HG02610 (cell line): ENCODE results near the gene CHST11.
"Not testable (repeated sequence)": the region's sequence is repeated elsewhere in the genome, so short reads cannot be mapped to it uniquely, and the experiment has no call there.

Source experiments
- ATAC-seq: cut with Tn5 transposase; IDR thresholded peaks from one replicate; pipeline ENCODE4 v1.9.1; 2021; ENCODE audit warnings: mild to moderate bottlenecking, moderate library complexity; ENCODE audit not compliant: unreplicated experiment

Gene CHST11

DNA sequence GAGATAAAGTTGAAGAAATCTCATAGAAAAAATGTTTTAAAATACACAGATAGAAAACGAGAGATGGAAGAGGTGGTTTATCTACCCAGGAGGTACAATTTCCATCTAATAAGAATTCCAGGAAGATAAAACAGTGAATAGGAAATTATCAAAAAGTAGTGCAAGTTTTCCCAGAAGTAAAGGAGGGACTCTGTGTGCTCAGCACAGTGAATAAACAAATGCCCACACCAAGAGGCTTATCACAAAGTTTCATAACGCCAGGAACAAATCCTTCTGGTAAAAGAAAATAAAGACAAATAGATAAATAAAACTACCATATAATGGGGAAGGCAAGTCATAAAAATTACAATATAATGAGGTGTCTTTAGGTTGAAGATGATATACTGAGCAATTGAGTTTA lies 322.4 kb downstream of the CHST11 start:
- no peak for ATAC-seq

DNA sequence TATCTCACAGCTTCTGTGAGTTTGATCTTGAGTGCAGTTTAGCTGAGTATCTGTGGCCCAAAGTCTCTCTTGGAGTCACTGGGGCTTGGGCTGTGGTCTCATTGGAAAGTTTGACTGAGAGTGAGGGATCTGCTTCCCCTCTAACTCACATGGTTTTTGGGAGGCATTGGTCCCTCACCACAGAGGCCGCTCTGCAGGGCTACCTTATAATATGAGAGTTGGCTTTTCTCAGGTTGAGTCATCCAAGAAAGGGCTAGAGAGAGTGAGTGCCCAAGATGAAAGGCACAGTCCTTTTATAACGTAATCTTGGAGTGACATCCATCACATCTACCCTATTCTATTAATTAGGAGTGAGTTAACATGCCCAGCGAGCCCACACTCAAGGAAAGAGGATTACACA lies 325.5 kb downstream of the CHST11 start:
- ATAC-seq, result no peak

DNA sequence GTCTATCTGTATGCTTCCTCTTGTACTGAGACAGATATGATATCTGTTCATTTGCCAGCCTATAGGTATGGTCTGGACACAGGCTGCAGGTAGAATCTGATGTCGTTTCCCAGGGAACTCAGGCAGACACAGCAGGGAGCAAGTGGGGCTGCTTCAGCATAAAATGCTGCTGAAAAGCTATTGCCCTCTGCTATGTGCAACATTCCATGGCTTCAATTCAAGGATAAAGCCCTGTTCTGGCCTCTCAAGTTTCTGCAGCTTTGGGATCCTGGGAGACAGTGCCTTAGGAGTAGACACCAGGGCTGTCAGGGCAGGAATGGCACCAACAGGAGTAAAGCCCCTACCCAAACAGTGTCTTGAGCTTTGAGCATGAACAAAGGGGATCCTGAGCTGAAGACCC lies 327.8 kb downstream of the CHST11 start:
- no peak for ATAC-seq

DNA sequence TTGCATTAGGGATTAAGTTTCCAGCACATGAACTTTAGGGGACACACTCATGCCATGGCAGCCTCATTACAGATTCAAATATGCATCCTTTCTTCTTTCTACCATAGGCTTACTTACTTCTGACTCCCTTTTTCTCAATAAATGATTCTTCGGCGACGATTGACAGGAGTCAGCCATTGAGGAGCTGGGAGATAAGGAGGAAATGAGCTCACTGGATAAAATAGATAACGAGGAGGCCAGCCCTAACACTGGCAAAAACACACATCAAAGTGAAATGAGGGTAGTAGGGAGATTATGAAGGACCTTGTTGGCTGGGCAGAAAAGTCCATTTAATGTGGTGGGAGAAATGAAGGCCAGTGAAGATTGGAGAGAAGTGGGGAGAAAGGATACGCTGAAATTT lies 329.1 kb downstream of the CHST11 start:
- ATAC-seq, result no peak

DNA sequence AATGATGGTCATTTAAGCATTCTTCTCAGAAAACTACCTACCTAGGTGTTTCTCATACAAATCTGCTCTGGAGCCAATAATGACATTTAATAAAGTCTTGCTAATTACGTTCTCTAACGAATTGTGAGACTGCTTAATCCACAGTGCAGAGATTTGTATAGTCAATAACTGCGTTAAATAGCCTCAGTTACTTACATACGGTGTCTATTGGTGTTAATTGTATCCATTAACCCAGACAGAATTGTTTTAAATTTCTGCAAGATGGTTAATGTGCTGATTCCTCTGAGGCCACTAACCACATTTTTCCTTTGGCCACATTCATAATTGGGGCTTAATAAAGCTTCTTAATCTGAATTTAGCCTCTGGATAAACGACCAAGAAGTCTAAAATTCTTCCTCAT lies 329.6 kb downstream of the CHST11 start:
- no peak for ATAC-seq

DNA sequence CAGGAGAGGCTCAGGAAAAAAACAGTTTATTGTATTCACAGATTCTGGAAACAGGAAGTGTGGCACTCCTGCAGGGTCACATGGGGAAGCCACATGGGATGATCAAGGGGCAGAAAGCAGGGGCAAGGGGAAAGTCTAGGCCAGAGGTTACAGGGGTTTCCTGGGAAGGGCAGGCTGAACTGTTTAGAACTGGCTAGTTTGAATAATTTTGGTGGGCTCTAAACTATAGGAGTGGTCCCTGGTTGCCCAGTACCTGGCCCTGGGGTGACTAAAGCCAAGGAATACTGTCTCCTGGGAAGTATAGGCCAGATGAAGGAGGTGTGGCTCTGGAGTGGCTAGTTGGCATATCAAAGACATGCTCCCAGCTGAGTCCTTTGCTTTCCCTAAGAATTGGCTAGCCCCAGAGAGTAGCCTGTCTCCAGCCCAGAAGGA lies 332.1 kb downstream of the CHST11 start:
- no peak for ATAC-seq

DNA sequence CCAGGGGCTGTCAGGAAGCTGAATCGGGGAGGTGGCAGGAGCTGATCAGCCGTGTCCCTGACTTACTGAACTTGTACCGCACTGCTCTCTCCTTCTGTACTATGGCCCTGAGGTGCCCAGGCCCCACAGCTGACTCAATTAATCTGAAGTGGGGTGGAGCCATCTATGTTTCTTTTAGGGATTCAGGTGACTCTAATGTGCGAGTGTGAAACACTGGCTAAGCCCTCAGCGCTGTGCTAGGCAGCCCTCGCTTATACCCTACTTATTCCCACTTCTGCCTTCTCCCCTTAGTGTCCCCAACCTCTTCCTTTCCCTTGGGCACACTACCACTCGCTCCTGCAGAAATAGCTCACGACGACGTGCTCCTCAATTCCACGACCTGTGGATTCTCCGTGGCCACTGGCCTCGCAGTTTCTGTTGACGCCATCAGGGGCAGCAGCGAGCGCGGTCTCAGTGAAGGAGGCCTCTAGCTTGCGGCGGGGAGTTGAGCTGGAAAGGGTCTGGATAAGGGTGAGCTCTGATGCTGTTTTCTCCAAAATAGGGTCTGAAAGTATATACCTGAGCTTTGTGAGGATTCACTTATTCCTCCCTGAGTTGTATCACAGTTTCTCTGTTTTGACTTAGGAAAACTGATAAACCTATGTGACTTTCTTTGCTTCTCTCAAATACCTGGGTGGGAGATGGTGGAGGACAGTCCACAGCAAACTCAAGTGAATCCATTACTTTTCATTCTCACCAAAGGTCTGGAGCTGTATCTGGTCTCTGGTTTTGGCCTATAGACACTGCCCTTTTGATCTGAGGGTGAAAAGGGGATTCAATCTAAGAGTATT lies 333.8 kb downstream of the CHST11 start:
- no peak for ATAC-seq

DNA sequence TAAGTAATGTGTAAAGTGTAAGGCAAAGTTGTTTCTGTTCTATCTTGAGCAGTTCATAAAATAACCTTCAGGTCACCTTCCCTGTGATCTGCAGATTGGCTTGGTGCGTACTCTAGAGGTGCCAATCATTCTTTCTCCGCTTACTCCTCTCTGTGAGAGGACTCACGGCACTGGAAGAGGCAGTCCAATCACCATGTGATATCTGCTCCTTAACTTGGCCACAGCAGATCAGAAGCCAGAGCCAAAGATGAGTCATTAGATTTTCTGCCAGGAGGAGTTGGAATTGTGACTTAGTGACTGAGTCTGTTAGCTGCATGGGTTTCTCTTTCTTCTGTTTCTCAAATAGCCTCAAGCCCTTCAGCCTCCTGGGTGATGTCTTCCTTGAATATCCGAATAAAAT lies 335.8 kb downstream of the CHST11 start:
- ATAC-seq, result no peak

DNA sequence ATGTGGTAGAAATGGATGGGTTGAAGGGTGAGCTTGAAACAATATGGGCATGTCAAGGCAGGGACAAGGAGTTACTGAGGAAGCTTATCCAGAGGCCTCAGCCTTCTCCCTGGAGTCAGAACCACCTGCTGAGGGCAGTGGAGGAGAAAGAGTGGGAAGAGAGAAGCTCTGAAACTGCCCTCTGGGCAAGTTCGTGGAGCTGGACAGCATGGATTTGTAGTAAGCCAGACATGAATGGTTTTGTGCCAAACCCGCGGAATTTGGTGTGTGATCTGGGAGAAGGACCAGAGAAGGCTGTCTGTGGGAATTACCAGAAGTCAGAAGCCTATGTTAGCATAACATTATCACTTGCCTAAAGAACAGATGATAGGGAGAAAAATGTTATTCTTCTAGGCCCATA lies 336.5 kb downstream of the CHST11 start:
- no peak for ATAC-seq

DNA sequence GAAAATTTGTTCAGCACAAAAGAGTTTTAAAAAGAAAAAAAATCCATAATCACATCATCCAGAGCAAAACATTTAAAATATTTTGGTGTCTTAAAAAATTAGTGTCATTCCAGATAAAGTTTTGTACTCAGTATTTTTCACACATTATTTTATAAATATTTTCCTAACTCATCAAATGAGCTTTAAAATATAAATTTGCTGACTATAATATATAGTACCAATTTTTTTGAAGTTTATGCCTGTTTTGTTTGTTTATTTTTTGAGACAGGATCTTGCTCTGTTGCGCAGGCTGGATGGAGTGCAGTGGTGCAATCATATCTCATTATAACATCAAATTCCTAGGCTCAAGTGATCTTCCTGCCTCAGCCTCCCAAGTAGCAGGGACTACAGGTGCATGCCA lies 337.2 kb downstream of the CHST11 start:
- ATAC-seq, result no peak

DNA sequence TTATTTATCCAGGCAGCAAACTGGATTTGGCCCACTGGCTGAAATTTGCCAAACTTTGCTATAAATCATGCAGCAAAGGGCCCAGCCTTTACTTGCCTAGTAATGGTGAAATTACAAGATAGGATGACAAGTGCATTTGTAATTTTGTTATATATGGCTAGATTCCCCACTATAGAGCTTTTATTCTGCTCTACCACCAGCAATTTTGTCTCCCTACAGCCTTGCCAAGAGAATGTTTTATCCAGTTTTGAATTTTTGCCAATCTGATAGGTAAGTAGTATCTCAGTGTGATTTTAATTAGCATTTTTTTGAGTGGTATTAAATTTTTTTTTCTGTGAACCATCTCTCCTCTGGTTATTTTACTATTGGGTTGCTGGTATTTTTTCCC lies 339.7 kb downstream of the CHST11 start:
- ATAC-seq, result no peak

DNA sequence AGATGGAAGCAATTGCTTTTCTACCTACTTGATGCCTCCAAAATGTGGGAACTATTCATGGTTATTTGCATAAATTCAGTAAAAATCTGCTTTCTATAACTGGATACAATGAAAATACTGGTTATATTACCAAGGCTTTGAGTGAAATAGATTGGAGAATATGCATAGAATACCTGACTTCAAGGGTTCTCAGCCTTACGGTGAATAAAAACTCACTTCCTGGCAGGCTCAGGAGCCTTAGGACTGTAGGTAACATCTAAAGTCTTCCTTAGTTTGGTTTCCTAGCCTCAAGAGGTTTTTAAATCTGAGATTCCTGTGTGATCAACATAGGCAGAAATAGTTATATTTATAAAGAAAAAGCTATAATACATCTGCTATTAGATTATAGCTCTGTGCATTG lies 342.7 kb downstream of the CHST11 start:
- ATAC-seq, result no peak

DNA sequence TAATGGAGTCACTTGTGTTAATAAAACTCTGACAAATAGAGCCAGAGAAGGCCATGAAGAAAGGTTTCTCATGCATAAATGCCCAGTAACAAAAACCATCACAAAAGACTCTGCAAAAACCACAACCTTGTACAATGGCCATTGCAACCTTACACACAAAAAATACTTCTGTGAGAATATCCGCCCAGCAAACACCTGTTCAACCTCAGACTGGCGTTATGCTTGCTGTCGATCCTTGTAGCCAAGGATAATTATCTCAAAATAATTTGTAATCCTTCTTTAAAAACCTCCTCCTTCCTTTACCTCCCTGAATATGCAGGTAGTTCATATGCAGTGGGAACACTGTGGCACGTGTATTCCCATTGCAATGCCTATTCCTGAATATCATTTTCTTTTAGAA lies 344.3 kb downstream of the CHST11 start:
- no peak for ATAC-seq

DNA sequence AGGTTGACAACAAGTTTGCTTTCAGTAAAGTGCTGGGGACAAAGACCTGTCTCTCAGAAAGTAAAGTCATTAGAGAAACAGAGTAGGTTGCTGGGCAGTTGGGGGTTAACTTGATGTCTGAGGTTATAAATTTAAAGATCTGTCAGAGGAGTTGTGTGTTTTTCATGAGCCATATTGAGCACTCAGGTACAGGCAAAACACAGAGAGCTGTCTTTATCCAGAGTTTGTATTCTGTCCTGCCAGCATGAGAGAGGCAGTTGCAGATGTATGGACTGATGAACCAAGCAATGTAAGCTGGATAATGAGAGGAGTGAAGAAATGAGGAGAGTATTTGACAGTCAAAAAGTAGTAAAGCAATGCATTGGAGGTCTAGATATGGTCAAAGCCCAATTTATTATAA lies 344.7 kb downstream of the CHST11 start:
- ATAC-seq, result no peak

DNA sequence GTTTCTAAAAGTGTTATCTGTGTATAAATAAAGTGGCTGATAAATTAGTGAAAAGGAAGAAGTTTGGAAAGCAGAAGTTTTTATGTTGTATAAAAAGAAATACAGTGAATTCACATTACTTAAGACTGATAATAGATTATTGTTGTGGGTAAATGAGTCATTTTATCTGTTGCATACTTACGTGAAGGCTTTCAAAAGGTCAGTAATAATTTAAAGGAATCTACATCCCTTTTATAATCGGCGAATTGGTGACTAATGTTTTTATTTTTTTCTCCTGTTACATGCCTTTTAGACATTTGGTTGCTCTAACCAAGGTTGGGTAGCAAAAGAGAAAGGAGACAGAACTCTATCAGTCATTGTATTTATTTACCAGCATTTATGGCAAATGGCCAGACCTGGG lies 345.5 kb downstream of the CHST11 start:
- ATAC-seq, result no peak

DNA sequence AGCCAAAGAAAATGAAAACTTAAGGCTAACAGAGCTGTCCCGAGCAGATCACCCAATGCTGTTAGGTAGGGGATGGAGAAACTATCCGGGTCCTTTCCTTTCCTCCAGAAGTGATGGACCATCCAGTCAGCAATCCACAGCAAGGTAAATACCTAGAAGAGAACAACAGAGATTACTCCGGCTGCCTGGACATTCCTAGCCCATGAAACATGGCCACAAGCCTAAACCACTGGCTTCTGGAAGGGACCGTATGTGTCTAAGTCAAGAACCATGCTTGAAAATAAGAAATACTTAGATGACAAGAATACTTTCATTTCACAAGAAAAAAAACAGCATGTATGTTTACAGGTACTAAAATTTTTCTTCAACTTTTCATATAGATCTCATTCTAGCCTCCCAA lies 348.4 kb downstream of the CHST11 start:
- no peak for ATAC-seq

DNA sequence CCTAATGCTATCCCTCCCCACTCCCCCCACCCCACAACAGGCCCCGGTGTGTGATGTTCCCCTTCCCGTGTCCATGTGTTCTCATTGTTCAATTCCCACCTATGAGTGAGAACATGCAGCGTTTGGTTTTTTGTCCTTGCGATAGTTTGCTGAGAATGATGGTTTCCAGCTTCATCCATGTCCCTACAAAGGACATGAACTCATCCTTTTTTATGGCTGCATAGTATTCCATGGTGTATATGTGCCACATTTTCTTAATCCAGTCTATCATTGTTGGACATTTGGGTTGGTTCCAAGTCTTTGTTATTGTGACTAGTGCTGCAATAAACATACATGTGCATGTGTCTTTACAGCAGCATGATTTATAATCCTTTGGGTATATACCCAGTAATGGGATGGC lies 349.4 kb downstream of the CHST11 start:
- not testable (repeated sequence) for ATAC-seq

DNA sequence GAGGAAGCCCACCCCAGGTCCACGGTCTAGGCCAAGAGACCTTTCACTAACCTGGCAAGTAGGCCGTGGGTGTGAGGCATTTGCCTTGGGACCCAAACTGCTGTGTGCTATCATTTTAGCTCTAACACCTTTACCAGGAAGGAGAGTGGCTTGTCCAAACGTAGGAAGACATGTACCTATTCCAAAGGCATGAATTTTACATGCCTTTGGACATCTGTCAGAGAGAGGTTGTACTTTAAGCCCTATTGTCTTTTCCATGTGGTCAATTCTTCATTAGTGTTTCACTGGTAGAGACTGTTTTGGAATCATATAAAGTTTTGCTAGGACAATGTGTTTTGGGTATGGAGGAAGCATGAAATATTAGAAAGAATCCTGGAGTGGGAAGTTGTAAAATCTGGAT lies 352.5 kb downstream of the CHST11 start:
- ATAC-seq, result no peak

DNA sequence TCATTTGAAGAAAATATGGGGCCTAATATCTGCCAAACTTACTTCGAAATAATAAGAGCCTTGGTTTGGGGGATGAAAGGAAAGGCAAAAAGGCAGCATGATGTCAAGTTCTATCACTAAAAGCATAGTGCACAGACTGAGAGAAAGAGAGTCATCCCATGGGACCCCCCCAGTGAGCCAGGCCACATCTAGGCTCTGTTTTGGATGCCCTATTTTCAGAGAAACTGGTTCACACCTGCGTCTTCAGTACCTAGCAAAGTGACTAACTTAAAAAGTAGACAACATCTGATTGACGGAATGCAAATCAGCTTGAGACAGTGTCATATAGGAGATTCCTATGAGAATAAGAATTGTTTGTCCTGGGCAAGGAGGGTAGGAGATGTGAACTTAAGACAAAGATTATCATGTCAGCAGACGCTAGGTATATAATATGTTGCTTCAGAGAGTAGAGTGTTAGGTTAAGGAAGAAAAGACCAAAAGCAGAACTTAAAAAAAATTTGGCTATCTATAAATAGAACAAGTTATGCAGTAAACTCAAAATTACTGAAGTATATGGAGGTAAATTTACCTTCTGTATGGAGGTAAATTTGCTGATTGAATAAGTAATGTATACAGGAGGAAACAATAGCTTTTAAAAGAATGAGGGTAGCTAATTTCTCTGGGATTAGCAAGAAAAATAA lies 353.1 kb downstream of the CHST11 start:
- no peak for ATAC-seq
